Measurements from ENCODE around the gene PEX16. TPM values are rescaled to one million over a fixed set of nuclear protein-coding genes. Genes with fewer than 3 reads are reported as not detected.

PEX16 gene
- total RNA-seq, 1 donor from 2014 or later: 77.7 TPM

- no peak overlapping the region for H3K27ac Mint-ChIP-seq
- H3K4me1 Mint-ChIP-seq: no peaks in the 10 kb centered on the region
- ChIA-PET POLR2A (no interaction called here), CTCF (interaction anchor here (1.2 kb wide), 1 partner anchor 15 kb away, joined by 3 read pairs; no protein-coding TSS in a partner anchor)
- intact Hi-C loops (cut with micrococcal nuclease): no loop called here
- no peak for ATAC-seq (ENCODE audit: low read depth)
- no peaks in the 10 kb centered on the region for H3K36me3 Mint-ChIP-seq (ENCODE audit: low read depth)
- peaks cover 23% of the 10 kb centered on the region for H3K27me3 Mint-ChIP-seq
- no peak overlapping the region for H3K4me3 Mint-ChIP-seq
- no peak for DNase-seq
- H3K9me3 Mint-ChIP-seq: no peaks in the 10 kb centered on the region
- TF ChIP-seq, protein P1, sequence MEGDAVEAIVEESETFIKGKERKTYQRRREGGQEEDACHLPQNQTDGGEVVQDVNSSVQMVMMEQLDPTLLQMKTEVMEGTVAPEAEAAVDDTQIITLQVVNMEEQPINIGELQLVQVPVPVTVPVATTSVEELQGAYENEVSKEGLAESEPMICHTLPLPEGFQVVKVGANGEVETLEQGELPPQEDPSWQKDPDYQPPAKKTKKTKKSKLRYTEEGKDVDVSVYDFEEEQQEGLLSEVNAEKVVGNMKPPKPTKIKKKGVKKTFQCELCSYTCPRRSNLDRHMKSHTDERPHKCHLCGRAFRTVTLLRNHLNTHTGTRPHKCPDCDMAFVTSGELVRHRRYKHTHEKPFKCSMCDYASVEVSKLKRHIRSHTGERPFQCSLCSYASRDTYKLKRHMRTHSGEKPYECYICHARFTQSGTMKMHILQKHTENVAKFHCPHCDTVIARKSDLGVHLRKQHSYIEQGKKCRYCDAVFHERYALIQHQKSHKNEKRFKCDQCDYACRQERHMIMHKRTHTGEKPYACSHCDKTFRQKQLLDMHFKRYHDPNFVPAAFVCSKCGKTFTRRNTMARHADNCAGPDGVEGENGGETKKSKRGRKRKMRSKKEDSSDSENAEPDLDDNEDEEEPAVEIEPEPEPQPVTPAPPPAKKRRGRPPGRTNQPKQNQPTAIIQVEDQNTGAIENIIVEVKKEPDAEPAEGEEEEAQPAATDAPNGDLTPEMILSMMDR (IDR thresholded peaks at IDR 0.05): no peak
These were observed 26.7 kb downstream of the PEX16 start for GRCh38 chr11:45890886-45891550.

DNA sequence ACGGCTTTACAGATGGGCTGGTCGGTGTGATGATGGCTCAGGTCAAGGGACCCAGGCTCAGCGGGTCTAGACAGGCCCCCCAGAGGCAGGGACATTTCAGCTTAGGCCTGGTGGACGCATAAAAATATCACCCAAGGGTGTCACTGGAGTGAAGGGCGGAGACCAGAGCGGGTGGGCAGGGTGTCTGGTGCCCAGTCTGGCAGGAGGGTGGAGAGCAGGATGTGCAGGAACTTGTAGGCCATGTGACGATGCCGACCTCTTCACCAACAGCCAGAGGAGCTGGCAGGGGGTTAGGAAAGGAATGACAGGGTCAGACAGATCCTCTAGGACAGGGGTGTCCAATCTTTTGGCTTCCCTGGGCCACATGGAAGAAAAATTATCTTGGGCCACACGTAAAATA, 27.7 kb downstream of the PEX16 start:
- DNase-seq: no peak
- Mint-ChIP-seq H3K36me3 (ENCODE audit: low read depth) (no peaks in the 10 kb centered on the region), H3K27ac (no peak overlapping the region), H3K4me3 (no peak overlapping the region), H3K4me1 (peaks cover 4% of the 10 kb centered on the region), H3K9me3 (no peaks in the 10 kb centered on the region), H3K27me3 (peaks cover 17% of the 10 kb centered on the region)
- TF ChIP-seq, protein P1 (IDR thresholded peaks at IDR 0.05): no peak
- ChIA-PET POLR2A (no interaction called here), CTCF (no interaction called here)
- intact Hi-C loops (cut with micrococcal nuclease): loop anchor here (5.0 kb wide), 1 partner anchor 77 kb away; no protein-coding TSS in a partner anchor
- no peak for ATAC-seq (ENCODE audit: low read depth)

GRCh38 chr11:45889555-45889954, 28.1 kb downstream of the PEX16 start:
- no peak overlapping the region for H3K27ac Mint-ChIP-seq

DNA sequence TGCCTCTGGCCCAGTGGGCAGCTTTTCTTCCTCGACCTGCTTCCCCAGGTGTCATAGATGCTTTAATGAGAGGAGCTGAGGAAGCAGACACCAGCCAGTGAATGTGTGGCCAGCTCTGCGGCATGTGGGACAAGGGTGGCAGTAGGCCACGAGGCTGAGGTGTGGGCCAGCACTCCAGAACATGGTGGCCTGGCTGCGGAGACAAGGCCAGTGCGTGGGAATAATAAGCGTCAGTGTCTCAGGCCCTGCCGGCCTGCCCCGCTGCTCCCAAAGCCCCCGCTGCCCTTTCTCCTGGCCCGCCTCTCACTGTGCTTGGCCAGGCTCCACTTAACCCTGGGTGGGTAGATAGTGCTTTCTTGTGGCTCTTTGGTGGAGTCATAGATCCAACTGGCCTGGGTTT, 30.1 kb downstream of the PEX16 start:
- intact Hi-C loops (cut with micrococcal nuclease): loop anchor here (5.0 kb wide), 1 partner anchor 80 kb away; no protein-coding TSS in a partner anchor
- TF ChIP-seq, protein P1 (IDR thresholded peaks at IDR 0.05): no peak
- Mint-ChIP-seq H3K27me3 (peaks cover 5% of the 10 kb centered on the region), H3K36me3 (ENCODE audit: low read depth) (peaks cover 2% of the 10 kb centered on the region), H3K4me3 (no peak overlapping the region), H3K4me1 (peaks cover 10% of the 10 kb centered on the region), H3K9me3 (no peaks in the 10 kb centered on the region), H3K27ac (no peak overlapping the region)
- ATAC-seq (ENCODE audit: low read depth) (no peak), DNase-seq (no peak)
- CTCF ChIA-PET: no interaction called here
- POLR2A ChIA-PET: no interaction called here

More at GRCh38 chr11:45889555-45889954, 28.1 kb downstream of the PEX16 start:
- ATAC-seq (ENCODE audit: low read depth): no peak
- peaks cover 12% of the 10 kb centered on the region for H3K27me3 Mint-ChIP-seq
- no peaks in the 10 kb centered on the region for H3K36me3 Mint-ChIP-seq (ENCODE audit: low read depth)
- no peak for DNase-seq
- intact Hi-C loops (cut with micrococcal nuclease): loop anchor here (5.0 kb wide), 1 partner anchor 78 kb away; no protein-coding TSS in a partner anchor
- ChIA-PET POLR2A (no interaction called here), CTCF (no interaction called here)
- no peak overlapping the region for H3K4me3 Mint-ChIP-seq
- H3K9me3 Mint-ChIP-seq: no peaks in the 10 kb centered on the region
- TF ChIP-seq, protein P1 (IDR thresholded peaks at IDR 0.05): no peak
- peaks cover 8% of the 10 kb centered on the region for H3K4me1 Mint-ChIP-seq

- Mint-ChIP-seq H3K27me3 (peaks cover 3% of the 10 kb centered on the region), H3K27ac (no peak overlapping the region), H3K4me1 (peaks cover 10% of the 10 kb centered on the region), H3K36me3 (ENCODE audit: low read depth) (peaks cover 7% of the 10 kb centered on the region), H3K4me3 (no peak overlapping the region), H3K9me3 (no peaks in the 10 kb centered on the region)
- no peak for DNase-seq
- no peak for ATAC-seq (ENCODE audit: low read depth)
- TF ChIP-seq, protein P1 (IDR thresholded peaks at IDR 0.05): no peak
- POLR2A ChIA-PET: interaction anchor here (0.9 kb wide), 1 partner anchor 31 kb away, joined by 3 read pairs; the partner anchor contains the start of gene PEX16
- intact Hi-C loops (cut with micrococcal nuclease): loop anchor here (5.0 kb wide), 1 partner anchor 80 kb away; no protein-coding TSS in a partner anchor
- CTCF ChIA-PET: no interaction called here
These were observed 30.7 kb downstream of the PEX16 start for GRCh38 chr11:45886816-45887520.
